Mesenchymal stem cell (in vitro differentiated cells and primary cell): ENCODE measurements around the gene TAF10.
A peak's percentile ranks its signal among the peaks of the same experiment; 100 is the strongest.

ENCODE experiments used
- DNase-seq: peaks from one replicate; pipeline ENCODE4 v3.0.0-alpha.2; 2013
- H2AFZ ChIP-seq: one replicate; pipeline ENCODE4 v1.6.1; 2013; ENCODE audit warnings: low read depth, mild to moderate bottlenecking, control low read depth, inconsistent platforms, low read length, moderate library complexity
- H2AK5ac ChIP-seq: 2 replicates; pipeline ENCODE4 v1.6.1; 2013; ENCODE audit warnings: low read length, moderate library complexity, mild to moderate bottlenecking, inconsistent platforms; ENCODE audit not compliant: severe bottlenecking
- H2BK120ac ChIP-seq: one replicate; pipeline ENCODE4 v1.6.1; 2013; ENCODE audit warnings: low read depth, mild to moderate bottlenecking, inconsistent platforms, low read length, moderate library complexity
- H2BK12ac ChIP-seq, 2 experiments: one replicate each; pipeline ENCODE4 v1.6.1; 2013; ENCODE audit warnings: inconsistent platforms in 2 of 2, low read length in 2 of 2, mild to moderate bottlenecking in 2 of 2, moderate library complexity in 2 of 2, control low read depth in 1 of 2
- H2BK15ac ChIP-seq: one replicate; pipeline ENCODE4 v1.6.1; 2013; ENCODE audit warnings: mild to moderate bottlenecking, low read depth, inconsistent platforms; ENCODE audit not compliant: poor library complexity, severe bottlenecking
- H2BK5ac ChIP-seq: 2 replicates; pipeline ENCODE4 v1.6.1; 2013; ENCODE audit warnings: low read depth, mild to moderate bottlenecking, low read length, control low read depth, inconsistent platforms; ENCODE audit not compliant: poor library complexity, severe bottlenecking
- H3K14ac ChIP-seq, 2 experiments: one replicate each; pipeline ENCODE4 v1.6.1; 2013; ENCODE audit warnings: inconsistent platforms in 2 of 2, low read length in 2 of 2, control low read depth in 1 of 2, mild to moderate bottlenecking in 1 of 2, moderate library complexity in 1 of 2
- H3K18ac ChIP-seq, 2 experiments: one replicate each; pipeline ENCODE4 v1.6.1; 2013; ENCODE audit warnings: inconsistent platforms in 2 of 2, low read length in 2 of 2, control low read depth in 1 of 2, low read depth in 1 of 2, mild to moderate bottlenecking in 1 of 2
- H3K23ac ChIP-seq, 2 experiments: one replicate each; pipeline ENCODE4 v1.6.1; 2013; ENCODE audit warnings: inconsistent platforms in 2 of 2, low read length in 2 of 2, mild to moderate bottlenecking in 2 of 2, moderate library complexity in 2 of 2, control low read depth in 1 of 2
- H3K27ac ChIP-seq: 2 replicates; pipeline ENCODE4 v1.5.1; 2013; ENCODE audit warnings: mild to moderate bottlenecking, moderate library complexity, low read length, control low read depth, inconsistent platforms; ENCODE audit not compliant: poor library complexity, severe bottlenecking
- H3K27me3 ChIP-seq, 2 experiments: 2 replicates each; pipeline versions ENCODE4 v1.6.1 to v1.7.0; 2013; ENCODE audit warnings: low read length in 2 of 2, mild to moderate bottlenecking in 2 of 2, moderate library complexity in 2 of 2, control low read depth in 1 of 2, inconsistent platforms in 1 of 2; ENCODE audit not compliant: control insufficient read depth in 1 of 2, insufficient read depth in 1 of 2
- H3K36me3 ChIP-seq, 2 experiments: 2 replicates each; pipeline versions ENCODE4 v1.6.1 to v1.7.0; 2013; ENCODE audit warnings: low read length in 2 of 2, control low read depth in 1 of 2, inconsistent platforms in 1 of 2, low read depth in 1 of 2, mild to moderate bottlenecking in 1 of 2; ENCODE audit not compliant: insufficient read depth in 2 of 2, control insufficient read depth in 1 of 2
- H3K4ac ChIP-seq, 2 experiments: one replicate each; pipeline ENCODE4 v1.6.1; 2013; ENCODE audit warnings: inconsistent platforms in 2 of 2, low read length in 2 of 2, mild to moderate bottlenecking in 2 of 2, moderate library complexity in 2 of 2, control low read depth in 1 of 2, low read depth in 1 of 2
- H3K4me1 ChIP-seq: 2 replicates; pipeline ENCODE4 v1.6.1; 2013; ENCODE audit warnings: low read depth, low read length, control low read depth; ENCODE audit not compliant: control insufficient read depth, insufficient read depth
- H3K4me2 ChIP-seq: 2 replicates; pipeline ENCODE4 v1.6.1; 2013; ENCODE audit warnings: low read length, mild to moderate bottlenecking, inconsistent platforms; ENCODE audit not compliant: poor library complexity, severe bottlenecking
- H3K4me3 ChIP-seq, 2 experiments: 2 replicates each; pipeline versions ENCODE4 v1.5.1 to v1.7.0; 2013; ENCODE audit warnings: low read length in 2 of 2, mild to moderate bottlenecking in 2 of 2, control low read depth in 1 of 2, low read depth in 1 of 2; ENCODE audit not compliant: insufficient read depth in 1 of 2
- H3K79me1 ChIP-seq: replicated peaks from 2 replicates; pipeline ENCODE4 v1.6.1; 2013; ENCODE audit warnings: mild to moderate bottlenecking, control low read depth, low read length, inconsistent platforms; ENCODE audit not compliant: poor library complexity, severe bottlenecking
- H3K9ac ChIP-seq: 2 replicates; pipeline ENCODE4 v1.7.0; 2013; ENCODE audit warnings: mild to moderate bottlenecking, low read length, moderate library complexity
- H3K9me3 ChIP-seq: 2 replicates; pipeline ENCODE4 v1.7.0; 2013; ENCODE audit warnings: mild to moderate bottlenecking, low read length; ENCODE audit not compliant: control insufficient read depth
- H4K8ac ChIP-seq: one replicate; pipeline ENCODE4 v1.6.1; 2013; ENCODE audit warnings: inconsistent platforms, mild to moderate bottlenecking, low read length, moderate library complexity
- H4K91ac ChIP-seq: one replicate; pipeline ENCODE4 v1.6.1; 2013; ENCODE audit warnings: mild to moderate bottlenecking, low read length, inconsistent platforms
- WGBS: methylation state at CpG from one replicate; pipeline ENCODE4 v1.1.7; 2013; ENCODE audit warnings: mixed read lengths; 5-methylcytosine and 5-hydroxymethylcytosine counted together

The TAF10 gene

GRCh38 chr11:6636480-6636879 lies 24.5 kb upstream of the TAF10 start:
- 81% methylated on average over 3 of the region's 3 CpGs for WGBS

GRCh38 chr11:6635082-6635932 lies 23.3 kb upstream of the TAF10 start:
- peak; percentile 86 for DNase-seq

More at GRCh38 chr11:6636480-6636879, 24.5 kb upstream of the TAF10 start:
- Histone ChIP-seq H2AFZ (no peak overlapping the region), H3K23ac (no peak overlapping the region), H3K9me3 (no peaks in the 10 kb centered on the region), H3K27ac (no peak overlapping the region), H2BK12ac (peak overlapping the region; percentile 69 to 95), H3K18ac (peak overlapping the region; percentile 82 to 86), H3K4ac (peak overlapping the region; percentile 85 to 92), H3K9ac (no peak overlapping the region), H2BK120ac (peak overlapping the region; percentile 82), H4K91ac (peak overlapping the region; percentile 87), H2BK15ac (peak overlapping the region; percentile 54), H3K4me2 (no peak overlapping the region), H2BK5ac (no peak overlapping the region), H3K14ac (peak overlapping the region in 1 of 2 experiments; percentile 55), H2AK5ac (no peak overlapping the region), H3K36me3 (peaks cover 0 to 34% of the 10 kb centered on the region in 2 experiments), H3K4me3 (no peak overlapping the region), H3K79me1 (no peaks in the 10 kb centered on the region), H3K4me1 (peaks cover 7% of the 10 kb centered on the region), H3K27me3 (no peaks in the 10 kb centered on the region), H4K8ac (peak overlapping the region; percentile 97)
- no peak for DNase-seq

GRCh38 chr11:6634534-6634933 lies 22.5 kb upstream of the TAF10 start:
- no peak overlapping the region for H3K4me2 ChIP-seq
- peaks cover 0 to 28% of the 10 kb centered on the region in 2 experiments for H3K36me3 ChIP-seq
- H2BK12ac ChIP-seq: no peak overlapping the region
- no peak overlapping the region for H2AK5ac ChIP-seq
- no peak for DNase-seq
- peaks cover 7% of the 10 kb centered on the region for H3K4me1 ChIP-seq
- no peak overlapping the region for H2BK15ac ChIP-seq
- no peak overlapping the region for H2BK120ac ChIP-seq
- no peak overlapping the region for H3K27ac ChIP-seq
- no peak overlapping the region for H3K14ac ChIP-seq
- no peak overlapping the region for H3K9ac ChIP-seq
- H2AFZ ChIP-seq: no peak overlapping the region
- H2BK5ac ChIP-seq: no peak overlapping the region
- no peak overlapping the region for H3K18ac ChIP-seq
- no peak overlapping the region for H4K91ac ChIP-seq
- no peaks in the 10 kb centered on the region for H3K27me3 ChIP-seq
- H3K23ac ChIP-seq: no peak overlapping the region
- H3K4ac ChIP-seq: no peak overlapping the region
- H4K8ac ChIP-seq: no peak overlapping the region
- WGBS: 23% methylated on average over 1 of the region's 1 CpG
- no peaks in the 10 kb centered on the region for H3K9me3 ChIP-seq
- H3K4me3 ChIP-seq: no peak overlapping the region
- H3K79me1 ChIP-seq: no peaks in the 10 kb centered on the region

More at GRCh38 chr11:6635082-6635932, 23.3 kb upstream of the TAF10 start:
- peaks cover 0 to 27% of the 10 kb centered on the region in 2 experiments for H3K36me3 ChIP-seq
- H3K9ac ChIP-seq: no peak overlapping the region
- no peak overlapping the region for H3K27ac ChIP-seq
- H3K4me3 ChIP-seq: peak overlapping the region in 1 of 2 experiments; percentile 19
- no peak overlapping the region for H3K4ac ChIP-seq
- no peak overlapping the region for H3K4me2 ChIP-seq
- peak overlapping the region; percentile 64 for H2BK120ac ChIP-seq
- H3K4me1 ChIP-seq: peaks cover 7% of the 10 kb centered on the region
- H3K14ac ChIP-seq: no peak overlapping the region
- no peaks in the 10 kb centered on the region for H3K79me1 ChIP-seq
- 21% methylated on average over 6 of the region's 10 CpGs for WGBS
- no peaks in the 10 kb centered on the region for H3K9me3 ChIP-seq
- H2BK12ac ChIP-seq: no peak overlapping the region
- H4K91ac ChIP-seq: no peak overlapping the region
- H2BK15ac ChIP-seq: no peak overlapping the region
- H4K8ac ChIP-seq: no peak overlapping the region
- H2AFZ ChIP-seq: no peak overlapping the region
- H3K18ac ChIP-seq: peak overlapping the region; percentile 54 to 78
- H2BK5ac ChIP-seq: no peak overlapping the region
- H2AK5ac ChIP-seq: no peak overlapping the region
- no peaks in the 10 kb centered on the region for H3K27me3 ChIP-seq
- H3K23ac ChIP-seq: no peak overlapping the region
